SK-N-MC (cell line): Measurements from ENCODE around the gene TAC3.

Experiments used
- EZH2 ChIP-seq: fragments of 200-600 bp; sonication (generic); IDR thresholded peaks from one replicate; pipeline ENCODE4 v1.6.1; 2017; ENCODE audit warnings: antibody characterized with exemption
- FOXP2 ChIP-seq: optimal IDR thresholded peaks from 2 replicates; pipeline ENCODE3; 2011; ENCODE audit warnings: mild to moderate bottlenecking, moderate library complexity; ENCODE audit not compliant: insufficient read depth; ENCODE audit errors: extremely low read length, control extremely low read depth
- POLR2AphosphoS5 ChIP-seq: IDR thresholded peaks from 2 replicates; pipeline ENCODE4 v1.6.1; 2012; ENCODE audit warnings: mild to moderate bottlenecking, low read depth, low read length, borderline replicate concordance

GRCh38 chr12:57025196-57025595 lies 8.9 kb upstream of the TAC3 start:
- no peak for TF ChIP-seq EZH2
- TF ChIP-seq POLR2AphosphoS5 = no peak
- no peak for TF ChIP-seq FOXP2
